Hypothalamus (tissue), 51 donors: Measurements from ENCODE around the gene TCF25.
"Not testable (repeated sequence)": the region's sequence is repeated elsewhere in the genome, so short reads cannot be mapped to it uniquely, and the experiment has no call there.

ENCODE experiments used
- DNase-seq, 51 donors: peaks; one replicate each; lab custom pipeline; 2025; lab: John Stamatoyannopoulos, UW

Gene TCF25

GRCh38 chr16:89900885-89901284 lies 27.5 kb downstream of the TCF25 start:
- DNase-seq = no peak

GRCh38 chr16:89902980-89903379 lies 29.6 kb downstream of the TCF25 start:
- DNase-seq = no peak

GRCh38 chr16:89903908-89904515 lies 30.6 kb downstream of the TCF25 start:
- no peak for DNase-seq

GRCh38 chr16:89904606-89905510 lies 31.5 kb downstream of the TCF25 start:
- no peak for DNase-seq

- no peak for DNase-seq
Measured at GRCh38 chr16:89905511-89906139, 32.2 kb downstream of the TCF25 start.

GRCh38 chr16:89906140-89907025 lies 33.0 kb downstream of the TCF25 start:
- DNase-seq = no peak

GRCh38 chr16:89907055-89907814 lies 33.8 kb downstream of the TCF25 start:
- DNase-seq = no peak

GRCh38 chr16:89908236-89908635 lies 34.8 kb downstream of the TCF25 start:
- DNase-seq = no peak

GRCh38 chr16:89909777-89910716 lies 36.7 kb downstream of the TCF25 start:
- DNase-seq = peak in 50 of 51 donors; percentile 13 to 87 (median 65)

- no peak for DNase-seq
Measured at GRCh38 chr16:89910717-89911354, 37.4 kb downstream of the TCF25 start.

GRCh38 chr16:89911375-89911774 lies 38.0 kb downstream of the TCF25 start:
- no peak for DNase-seq

GRCh38 chr16:89912143-89912542 lies 38.8 kb downstream of the TCF25 start:
- DNase-seq = no peak

- no peak for DNase-seq
Measured at GRCh38 chr16:89912627-89913026, 39.2 kb downstream of the TCF25 start.

GRCh38 chr16:89913408-89914387 lies 40.3 kb downstream of the TCF25 start:
- DNase-seq = no peak

- DNase-seq = not testable (repeated sequence)
Measured at GRCh38 chr16:89914642-89915285, 41.4 kb downstream of the TCF25 start.
